Ovary (tissue), 9 donors: Measurements from ENCODE around the gene CFHR2. TPM values are rescaled to one million over a fixed set of nuclear protein-coding genes. Genes with fewer than 3 reads are reported as not detected.

ENCODE experiments used
- DNase-seq, 5 donors: peaks; one replicate each; pipeline ENCODE4 v3.0.0-alpha.2; 2019 to 2020
- H3K27ac ChIP-seq, 2 donors: fragments of 200-600 bp; one replicate each; pipeline versions ENCODE4 v1.5.1 to v1.8.0; 2019 to 2022
- H3K27me3 ChIP-seq: fragments of 200-600 bp; one replicate; pipeline ENCODE4 v1.8.0; 2022
- H3K36me3 ChIP-seq: fragments of 200-600 bp; sonication (generic); one replicate; pipeline ENCODE4 v1.5.1; 2019
- H3K4me1 ChIP-seq: one replicate; pipeline ENCODE4 v1.8.1; 2013; ENCODE audit warnings: mild to moderate bottlenecking, moderate library complexity; ENCODE audit not compliant: insufficient read depth
- H3K4me3 ChIP-seq: fragments of 200-600 bp; sonication (generic); one replicate; pipeline ENCODE4 v1.5.1; 2017
- H3K9me3 ChIP-seq, 2 donors: fragments of 200-600 bp in 1 of 2; sonication (generic) in 1 of 2; one replicate each; pipeline versions ENCODE4 v1.5.1 to v1.8.1; 2013 to 2019; ENCODE audit warnings: mild to moderate bottlenecking in 1 of 2, moderate library complexity in 1 of 2
- CTCF ChIP-seq, 3 donors: fragments of 450-650 bp in 2 of 3; fragments of 200-600 bp in 1 of 3; IDR thresholded peaks; one replicate each; pipeline versions ENCODE4 v1.5.1 to v1.8.0; 2016 to 2022; ENCODE audit warnings: antibody characterized with exemption in 3 of 3, mild to moderate bottlenecking in 1 of 3
- EP300 ChIP-seq: sonication (generic); formaldehyde crosslinking; IDR thresholded peaks from one replicate; pipeline ENCODE4 v1.6.1; 2017; ENCODE audit warnings: antibody characterized with exemption
- POLR2A ChIP-seq: fragments of 450-650 bp; IDR thresholded peaks from one replicate; pipeline ENCODE4 v1.6.1; 2017; ENCODE audit warnings: antibody characterized with exemption, mild to moderate bottlenecking, moderate library complexity
- WGBS, 3 donors: extraction: QIAGEN DNeasy Blood & Tissue Kit in 1 of 3; methylation state at CpG; one replicate each; pipeline versions ENCODE4 v1.1.5 to v1.1.7; 2013 to 2017; 5-methylcytosine and 5-hydroxymethylcytosine counted together
- intact Hi-C, 4 donors: fragments of 100-400 bp; cut with DNase I; formaldehyde crosslinking; loops; one replicate each; pipeline versions ENCODE4 v1.11.0 to v1.15.1; 2022 to 2023
- polyA plus RNA-seq, 2 donors: library from polyadenylated mRNA; stranded (reverse); fragments of 200-250 nt in 1 of 2; fragments of 350-450 nt in 1 of 2; fragmentation: Illumina TruSeq in 1 of 2; extraction: RNeasy Lipid Tissue Mini Kit (QIAGEN cat#74804) in 1 of 2; gene quantifications; one replicate each; pipeline ENCODE4 v1.2.3, GENCODE V29; 2013 to 2014
- total RNA-seq, 7 donors: library from RNA; depleted of rRNA in 2 of 7; stranded (reverse); fragments of >200 nt in 2 of 7; fragmentation: NEBNext Ultra II Directional in 3 of 7; extraction: Animal tissue kit (Norgen Biotek cat#: 25700) in 3 of 7; gene quantifications; one replicate each; pipeline versions ENCODE4 v1.1.0 to v1.2.4, GENCODE V29; 2016 to 2023
- donor health status: DM: no; HTN: no; CAD: no; lungs with moderate emphysema.
- donor health status: DM: no; HTN: no; CAD: no.
- donor health status: Bipolar disorder and iron deficiency.
- donor health status: DM: yes; HTN: yes; CAD: no.
- donor health status: DM: no; HTN: no; CAD: no.
- donor health status: DM: yes; HTN: yes; CAD: no.

Gene CFHR2
- total and polyA plus RNA-seq, 9 donors: 0.25 to 0.38 TPM; not detected in 7

GRCh38 chr1:196960854-196961253 lies 17.3 kb downstream of the CFHR2 start:
- Histone ChIP-seq H3K27ac (no peak overlapping the region), H3K4me3 (no peak overlapping the region), H3K9me3 (no peaks in the 10 kb centered on the region), H3K36me3 (no peaks in the 10 kb centered on the region), H3K27me3 (no peaks in the 10 kb centered on the region), H3K4me1 (no peaks in the 10 kb centered on the region)
- TF ChIP-seq EP300 (no peak), CTCF (IDR thresholded peaks at IDR 0.05) (no peak), POLR2A (no peak)
- no peak for DNase-seq
- WGBS, 3 donors: 56 to 58% (median 57%) methylated on average over 3 of the region's 3 CpGs
- intact Hi-C loops: no loop called here

- H3K9me3 ChIP-seq: no peaks in the 10 kb centered on the region
- H3K27ac ChIP-seq: no peak overlapping the region
- H3K4me3 ChIP-seq: no peak overlapping the region
- WGBS, 3 donors: 44 to 52% (median 44%) methylated on average over 1 of the region's 1 CpG
- DNase-seq: no peak
- intact Hi-C loops: no loop called here
- H3K27me3 ChIP-seq: no peaks in the 10 kb centered on the region
- TF ChIP-seq CTCF (IDR thresholded peaks at IDR 0.05) (no peak), POLR2A (no peak), EP300 (no peak)
- H3K4me1 ChIP-seq: no peaks in the 10 kb centered on the region
- H3K36me3 ChIP-seq: no peaks in the 10 kb centered on the region
These were observed 26.6 kb downstream of the CFHR2 start for GRCh38 chr1:196970182-196970581.

- 91 to 96% (median 94%) methylated on average over 4 of the region's 4 CpGs for WGBS, 3 donors
- intact Hi-C loops: no loop called here
- no peak for DNase-seq
- Histone ChIP-seq H3K4me1 (no peaks in the 10 kb centered on the region), H3K36me3 (no peaks in the 10 kb centered on the region), H3K27ac (no peak overlapping the region), H3K9me3 (no peaks in the 10 kb centered on the region), H3K4me3 (no peak overlapping the region), H3K27me3 (no peaks in the 10 kb centered on the region)
- TF ChIP-seq CTCF (IDR thresholded peaks at IDR 0.05) (no peak), POLR2A (no peak), EP300 (no peak)
These were observed 32.7 kb downstream of the CFHR2 start for GRCh38 chr1:196976278-196976677.

- H3K36me3 ChIP-seq: no peaks in the 10 kb centered on the region
- intact Hi-C loops: no loop called here
These were observed 33.7 kb downstream of the CFHR2 start, which contains the start of gene CFHR5 for GRCh38 chr1:196977278-196977677. Gene CFHR5 (plus strand): TSS chr1:196977556. CDS start chr1:196977665, 109 bp downstream.

More at GRCh38 chr1:196977278-196977677, 33.7 kb downstream of the CFHR2 start, which contains the start of gene CFHR5:
- TF ChIP-seq EP300 (no peak), POLR2A (no peak), CTCF (IDR thresholded peaks at IDR 0.05) (no peak)
- H3K27me3 ChIP-seq: no peaks in the 10 kb centered on the region
- H3K4me1 ChIP-seq: no peaks in the 10 kb centered on the region
- no peak within 1 kb of the TSS for H3K27ac ChIP-seq
- H3K4me3 ChIP-seq: no peak within 1 kb of the TSS
- no peaks in the 10 kb centered on the region for H3K9me3 ChIP-seq
- no peak for DNase-seq
- 17 to 49% (median 25%) methylated on average over 5 of the region's 5 CpGs for WGBS, 3 donors
